Prostate gland (tissue), 2 donors: ENCODE measurements around the gene SEC14L1.

Source experiments
- CTCF ChIP-seq, 4 experiments: fragments of 200-600 bp in 2 of 4; fragments of 450-650 bp in 2 of 4; sonication (generic) in 2 of 4; IDR thresholded peaks; 1 replicate in 3 of 4; 2 replicates in 1 of 4; pipeline ENCODE4 v1.5.1; 2016 to 2019; ENCODE audit warnings: antibody characterized with exemption in 4 of 4, mild to moderate bottlenecking in 2 of 4, moderate library complexity in 2 of 4
- POLR2A ChIP-seq: fragments of 450-650 bp; IDR thresholded peaks from one replicate; pipeline ENCODE4 v1.6.1; 2016; ENCODE audit warnings: antibody characterized with exemption, mild to moderate bottlenecking
- POLR2AphosphoS5 ChIP-seq: sonication (generic); formaldehyde crosslinking; IDR thresholded peaks from one replicate; pipeline ENCODE4 v1.6.1; 2017; ENCODE audit warnings: antibody characterized with exemption

DNA sequence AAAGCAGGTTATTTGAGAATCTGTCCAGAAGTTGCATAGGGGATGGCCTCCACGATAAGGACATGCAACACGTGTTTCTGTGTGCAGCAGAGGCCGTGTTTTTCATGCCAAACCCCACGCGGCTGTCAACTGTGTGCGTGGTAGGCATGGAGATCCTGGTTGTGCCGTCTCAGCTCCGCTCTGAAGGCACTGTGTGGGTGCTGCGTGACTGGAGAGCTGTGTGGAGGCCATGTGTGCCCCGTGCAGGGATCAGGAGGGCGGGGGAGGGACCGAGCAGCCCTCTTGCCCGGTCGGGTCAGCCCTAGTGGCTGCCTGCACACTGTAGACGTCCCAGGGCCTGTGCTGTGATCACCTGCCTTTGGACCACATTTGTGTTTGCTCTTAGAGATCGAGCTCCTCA lies 74.5 kb downstream of the SEC14L1 start:
- TF ChIP-seq CTCF (IDR thresholded peaks at IDR 0.05) (no peak), POLR2A (no peak), POLR2AphosphoS5 (no peak)
